GM12892 (cell line): Measurements from ENCODE around the gene IKZF1.

ENCODE experiments used
- POLR2A ChIP-seq: IDR thresholded peaks from 2 replicates; pipeline ENCODE4 v1.6.1; 2011; ENCODE audit warnings: low read depth, low read length, control low read depth
- POLR2AphosphoS5 ChIP-seq: IDR thresholded peaks from 2 replicates; pipeline ENCODE4 v1.6.1; 2011; ENCODE audit warnings: low read depth, low read length, control low read depth

DNA sequence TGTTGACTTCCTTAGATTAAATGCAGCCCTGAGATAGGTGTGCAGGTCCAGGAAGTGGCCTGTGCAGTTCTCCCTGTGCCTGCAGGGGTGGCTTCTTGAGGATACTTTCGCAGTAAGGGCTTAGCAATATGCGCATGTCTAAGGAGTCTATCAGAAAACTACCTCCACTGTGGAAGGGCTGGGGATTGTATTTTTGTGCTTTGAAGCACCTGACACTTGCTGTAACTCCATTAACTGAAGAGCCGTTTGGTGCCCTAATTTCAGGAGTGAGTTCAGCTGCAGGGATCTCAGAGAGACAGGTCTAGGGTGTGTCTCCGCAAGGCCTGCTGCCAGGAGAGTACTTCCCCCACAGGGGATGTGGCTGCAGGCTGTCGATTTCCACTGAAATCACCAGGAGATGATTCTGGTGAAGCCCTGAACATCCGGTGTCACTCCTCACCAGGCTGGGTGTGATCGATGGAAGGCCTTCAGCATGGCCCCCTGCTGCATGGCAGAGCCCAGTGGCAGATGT is 35.5 kb downstream of the IKZF1 start:
- no peak for TF ChIP-seq POLR2A
- TF ChIP-seq POLR2AphosphoS5 = no peak
